GM12801 (cell line): ENCODE results near the gene CADM2.

Experiments
- CTCF ChIP-seq: IDR thresholded peaks from one replicate; pipeline ENCODE4 v1.5.1; 2011; ENCODE audit warnings: control low read depth; ENCODE audit not compliant: insufficient read length; ENCODE audit errors: extremely low read depth

Gene CADM2

GRCh38 chr3:85576091-85576690 is 617.4 kb downstream of the CADM2 start:
- TF ChIP-seq CTCF = no peak

- no peak for TF ChIP-seq CTCF
These were observed 618.0 kb downstream of the CADM2 start for GRCh38 chr3:85576697-85577200.

- no peak for TF ChIP-seq CTCF
These were observed 626.1 kb downstream of the CADM2 start for GRCh38 chr3:85584779-85585356.

GRCh38 chr3:85586018-85586417 is 627.2 kb downstream of the CADM2 start:
- TF ChIP-seq CTCF = no peak

- TF ChIP-seq CTCF = no peak
These were observed 630.4 kb downstream of the CADM2 start for GRCh38 chr3:85589145-85589544.

GRCh38 chr3:85591451-85591850 is 632.7 kb downstream of the CADM2 start:
- no peak for TF ChIP-seq CTCF

GRCh38 chr3:85592256-85592655 is 633.5 kb downstream of the CADM2 start:
- TF ChIP-seq CTCF = no peak
